ENCODE results near the gene SLC37A3. TPM values are rescaled to one million over a fixed set of nuclear protein-coding genes. Genes with fewer than 3 reads are reported as not detected.
"Not testable (repeated sequence)": the region's sequence is repeated elsewhere in the genome, so short reads cannot be mapped to it uniquely, and the experiment has no call there.

Gene SLC37A3
- total RNA-seq, 1 donor from 2014 or later = 83.4 TPM

GRCh38 chr7:140417456-140418155 is 19.3 kb upstream of the SLC37A3 start:
- H3K27me3 Mint-ChIP-seq (ENCODE audit: insufficient read depth, low read depth) = peaks cover 9% of the 10 kb centered on the region
- no peak overlapping the region for H3K4me3 Mint-ChIP-seq
- no peak overlapping the region for H3K9ac ChIP-seq
- no peak overlapping the region for H3K27ac Mint-ChIP-seq
- H4K20me1 ChIP-seq (ENCODE audit: low read depth) = no peaks in the 10 kb centered on the region
- no peak for DNase-seq (ENCODE audit: low spot score)
- no peak overlapping the region for H2AFZ ChIP-seq (replicated peaks)
- H3K27me3 ChIP-seq = no peaks in the 10 kb centered on the region
- H3F3A ChIP-seq (ENCODE audit: low read depth) = no peaks in the 10 kb centered on the region
- H3K79me2 ChIP-seq (ENCODE audit: low read depth) = no peaks in the 10 kb centered on the region
- H3K27ac ChIP-seq = no peak overlapping the region
- no peaks in the 10 kb centered on the region for H3K36me3 ChIP-seq
- TF ChIP-seq EZH2phosphoT487 (IDR thresholded peaks at IDR 0.05) (no peak), EZH2 (IDR thresholded peaks at IDR 0.05) (no peak), CTCF (IDR thresholded peaks at IDR 0.05) (no peak)
- peaks cover 7% of the 10 kb centered on the region for H3K9me3 Mint-ChIP-seq
- H3K9me3 ChIP-seq (ENCODE audit: low read depth) = no peaks in the 10 kb centered on the region
- H3K4me1 Mint-ChIP-seq = no peaks in the 10 kb centered on the region
- no peaks in the 10 kb centered on the region for H3K4me1 ChIP-seq
- no peaks in the 10 kb centered on the region for H3K36me3 Mint-ChIP-seq
- H3K4me2 ChIP-seq = no peak overlapping the region
- H3K4me3 ChIP-seq = no peak overlapping the region

DNA sequence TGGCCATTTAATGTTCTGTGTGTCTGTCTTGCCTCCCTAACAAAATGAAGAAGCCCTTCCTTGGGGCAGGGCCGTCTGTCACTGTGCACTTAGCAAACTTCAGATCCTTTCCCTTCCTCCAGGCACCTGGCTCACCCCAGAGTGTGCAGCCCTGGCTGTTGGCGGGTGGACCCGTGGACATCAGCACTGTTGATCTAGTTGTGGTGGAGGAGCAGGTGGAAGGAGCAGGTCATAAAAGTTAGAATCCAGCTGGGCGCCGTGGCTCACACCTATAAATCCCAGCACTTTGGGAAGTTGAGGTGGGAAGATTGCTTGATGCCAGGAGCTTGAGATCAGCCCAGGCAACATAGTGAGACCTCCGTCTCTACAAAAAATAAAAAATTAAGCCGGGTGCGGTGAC is 18.2 kb upstream of the SLC37A3 start:
- Histone ChIP-seq H3K27me3 (no peaks in the 10 kb centered on the region), H3F3A (ENCODE audit: low read depth) (no peaks in the 10 kb centered on the region), H3K4me2 (no peak overlapping the region), H3K36me3 (no peaks in the 10 kb centered on the region), H3K4me3 (no peak overlapping the region), H3K9me3 (ENCODE audit: low read depth) (no peaks in the 10 kb centered on the region), H3K9ac (peak overlapping the region; percentile 27), H3K27ac (no peak overlapping the region), H3K4me1 (no peaks in the 10 kb centered on the region), H4K20me1 (ENCODE audit: low read depth) (no peaks in the 10 kb centered on the region), H3K79me2 (ENCODE audit: low read depth) (no peaks in the 10 kb centered on the region), H2AFZ (replicated peaks) (no peak overlapping the region)
- Mint-ChIP-seq H3K4me1 (no peaks in the 10 kb centered on the region), H3K27me3 (ENCODE audit: insufficient read depth, low read depth) (peaks cover 7% of the 10 kb centered on the region), H3K36me3 (no peaks in the 10 kb centered on the region), H3K27ac (no peak overlapping the region), H3K4me3 (no peak overlapping the region), H3K9me3 (peaks cover 7% of the 10 kb centered on the region)
- no peak for TF ChIP-seq CTCF (IDR thresholded peaks at IDR 0.05)
- TF ChIP-seq EZH2 (IDR thresholded peaks at IDR 0.05) = no peak
- no peak for TF ChIP-seq EZH2phosphoT487 (IDR thresholded peaks at IDR 0.05)
- DNase-seq (ENCODE audit: low spot score) = no peak

- not testable (repeated sequence) for H3K27ac ChIP-seq; H3K4me3 Mint-ChIP-seq; H3K27me3 Mint-ChIP-seq (ENCODE audit: insufficient read depth, low read depth); H3K4me1 Mint-ChIP-seq; H3K9me3 Mint-ChIP-seq; H3K9ac ChIP-seq; H2AFZ ChIP-seq (replicated peaks); H3K27me3 ChIP-seq; H4K20me1 ChIP-seq (ENCODE audit: low read depth); H3K27ac Mint-ChIP-seq; H3K4me2 ChIP-seq; H3K4me1 ChIP-seq; H3K36me3 ChIP-seq; H3K9me3 ChIP-seq (ENCODE audit: low read depth); H3K36me3 Mint-ChIP-seq; H3F3A ChIP-seq (ENCODE audit: low read depth); DNase-seq (ENCODE audit: low spot score); H3K79me2 ChIP-seq (ENCODE audit: low read depth); H3K4me3 ChIP-seq
Observed at GRCh38 chr7:140415816-140416215, 17.5 kb upstream of the SLC37A3 start.

GRCh38 chr7:140415361-140415760 is 17.0 kb upstream of the SLC37A3 start:
- no peaks in the 10 kb centered on the region for H3K27me3 ChIP-seq
- H3K9me3 ChIP-seq (ENCODE audit: low read depth) = no peaks in the 10 kb centered on the region
- DNase-seq (ENCODE audit: low spot score) = no peak
- H3K27me3 Mint-ChIP-seq (ENCODE audit: insufficient read depth, low read depth) = peaks cover 6% of the 10 kb centered on the region
- H3K4me1 ChIP-seq = no peaks in the 10 kb centered on the region
- H3K36me3 ChIP-seq = no peaks in the 10 kb centered on the region
- H3K9ac ChIP-seq = no peak overlapping the region
- no peak overlapping the region for H2AFZ ChIP-seq (replicated peaks)
- no peak overlapping the region for H3K27ac Mint-ChIP-seq
- no peaks in the 10 kb centered on the region for H4K20me1 ChIP-seq (ENCODE audit: low read depth)
- H3K4me3 ChIP-seq = no peak overlapping the region
- TF ChIP-seq EZH2phosphoT487 (IDR thresholded peaks at IDR 0.05) (no peak), EZH2 (IDR thresholded peaks at IDR 0.05) (no peak), CTCF (IDR thresholded peaks at IDR 0.05) (no peak)
- peaks cover 9% of the 10 kb centered on the region for H3K9me3 Mint-ChIP-seq
- no peak overlapping the region for H3K4me2 ChIP-seq
- no peaks in the 10 kb centered on the region for H3K79me2 ChIP-seq (ENCODE audit: low read depth)
- no peaks in the 10 kb centered on the region for H3F3A ChIP-seq (ENCODE audit: low read depth)
- no peak overlapping the region for H3K27ac ChIP-seq
- H3K4me1 Mint-ChIP-seq = no peaks in the 10 kb centered on the region
- peaks cover 2% of the 10 kb centered on the region for H3K36me3 Mint-ChIP-seq
- no peak overlapping the region for H3K4me3 Mint-ChIP-seq
